Measurements from ENCODE around the gene HSPA1L. TPM values are rescaled to one million over a fixed set of nuclear protein-coding genes. Genes with fewer than 3 reads are reported as not detected.

HSPA1L gene
- total RNA-seq, 1 experiment from 2014 or later: 1.2 TPM

GRCh38 chr6:31861919-31862343 lies 46.8 kb upstream of the HSPA1L start:
- ChIA-PET CTCF (interaction anchor here (1.1 to 2.0 kb wide), 6 partner anchors 27 to 172 kb away, joined by 3 to 17 read pairs (median 8); no protein-coding TSS in a partner anchor), POLR2A (interaction anchor here (1.0 to 1.9 kb wide), 3 partner anchors 27 to 34 kb away, joined by 4 to 13 read pairs (median 4); partner anchors contain the start of gene HSPA1B)
- TF ChIP-seq ZNF396 (CRISPR knock-in tag; IDR thresholded peaks at IDR 0.05; ENCODE audit: borderline replicate concordance): no peak
- Mint-ChIP-seq H3K27ac (peak overlapping the region; percentile 56; the same call in 1 of the 2 replicates), H3K4me1 (peaks cover 19% of the 10 kb centered on the region), H3K36me3 (peaks cover 20% of the 10 kb centered on the region), H3K4me3 (peak overlapping the region; percentile 97), H3K9me3 (no peaks in the 10 kb centered on the region), H3K27me3 (ENCODE audit: low read depth) (peaks cover 2% of the 10 kb centered on the region; the same call in 1 of the 2 replicates)
- ATAC-seq (no peak), DNase-seq (ENCODE audit: low spot score) (no peak)

GRCh38 chr6:31861150-31861549 lies 46.1 kb upstream of the HSPA1L start:
- Mint-ChIP-seq H3K4me1 (peaks cover 19% of the 10 kb centered on the region), H3K27me3 (ENCODE audit: low read depth) (peaks cover 2% of the 10 kb centered on the region; the same call in 1 of the 2 replicates), H3K9me3 (no peaks in the 10 kb centered on the region), H3K36me3 (peaks cover 21% of the 10 kb centered on the region), H3K4me3 (peak overlapping the region; percentile 97), H3K27ac (no peak overlapping the region)
- DNase-seq (ENCODE audit: low spot score) (no peak), ATAC-seq (no peak)
- TF ChIP-seq NFYB (CRISPR knock-in tag; conservative IDR thresholded peaks at IDR 0.05; ENCODE audit: low read depth) (no peak), TEAD4 (CRISPR knock-in tag; IDR thresholded peaks at IDR 0.05) (no peak), TCF7 (CRISPR knock-in tag; IDR thresholded peaks at IDR 0.05; ENCODE audit: low read depth) (no peak), GABPB1 (CRISPR knock-in tag; IDR thresholded peaks at IDR 0.05) (no peak), ZNF138 (CRISPR knock-in tag; conservative IDR thresholded peaks at IDR 0.05) (no peak), HMGA2 (CRISPR knock-in tag; IDR thresholded peaks at IDR 0.05) (no peak), FOXP1 (CRISPR knock-in tag; IDR thresholded peaks at IDR 0.05; ENCODE audit: borderline replicate concordance) (no peak), ZNF512 (CRISPR knock-in tag; IDR thresholded peaks at IDR 0.05; ENCODE audit: borderline replicate concordance) (no peak), ARID4B (CRISPR knock-in tag; IDR thresholded peaks at IDR 0.05; ENCODE audit: borderline replicate concordance) (no peak), OVOL2 (CRISPR knock-in tag; IDR thresholded peaks at IDR 0.05; ENCODE audit: borderline replicate concordance) (no peak), KAT7 (CRISPR knock-in tag; IDR thresholded peaks at IDR 0.05; ENCODE audit: borderline replicate concordance) (no peak), ZNF263 (CRISPR knock-in tag; IDR thresholded peaks at IDR 0.05; ENCODE audit: low read depth) (no peak), USF1 (CRISPR knock-in tag; IDR thresholded peaks at IDR 0.05) (no peak), JUN (CRISPR knock-in tag; IDR thresholded peaks at IDR 0.05) (no peak), STAT6 (CRISPR knock-in tag; conservative IDR thresholded peaks at IDR 0.05; ENCODE audit: low read depth) (no peak), TEAD1 (CRISPR knock-in tag; IDR thresholded peaks at IDR 0.05) (no peak), ZNF532 (CRISPR knock-in tag; IDR thresholded peaks at IDR 0.05; ENCODE audit: borderline replicate concordance) (no peak)
- CTCF ChIA-PET: no interaction called here
- POLR2A ChIA-PET: no interaction called here
